ENCODE measurements around the gene ARHGAP42.

ARHGAP42 gene, protein sequence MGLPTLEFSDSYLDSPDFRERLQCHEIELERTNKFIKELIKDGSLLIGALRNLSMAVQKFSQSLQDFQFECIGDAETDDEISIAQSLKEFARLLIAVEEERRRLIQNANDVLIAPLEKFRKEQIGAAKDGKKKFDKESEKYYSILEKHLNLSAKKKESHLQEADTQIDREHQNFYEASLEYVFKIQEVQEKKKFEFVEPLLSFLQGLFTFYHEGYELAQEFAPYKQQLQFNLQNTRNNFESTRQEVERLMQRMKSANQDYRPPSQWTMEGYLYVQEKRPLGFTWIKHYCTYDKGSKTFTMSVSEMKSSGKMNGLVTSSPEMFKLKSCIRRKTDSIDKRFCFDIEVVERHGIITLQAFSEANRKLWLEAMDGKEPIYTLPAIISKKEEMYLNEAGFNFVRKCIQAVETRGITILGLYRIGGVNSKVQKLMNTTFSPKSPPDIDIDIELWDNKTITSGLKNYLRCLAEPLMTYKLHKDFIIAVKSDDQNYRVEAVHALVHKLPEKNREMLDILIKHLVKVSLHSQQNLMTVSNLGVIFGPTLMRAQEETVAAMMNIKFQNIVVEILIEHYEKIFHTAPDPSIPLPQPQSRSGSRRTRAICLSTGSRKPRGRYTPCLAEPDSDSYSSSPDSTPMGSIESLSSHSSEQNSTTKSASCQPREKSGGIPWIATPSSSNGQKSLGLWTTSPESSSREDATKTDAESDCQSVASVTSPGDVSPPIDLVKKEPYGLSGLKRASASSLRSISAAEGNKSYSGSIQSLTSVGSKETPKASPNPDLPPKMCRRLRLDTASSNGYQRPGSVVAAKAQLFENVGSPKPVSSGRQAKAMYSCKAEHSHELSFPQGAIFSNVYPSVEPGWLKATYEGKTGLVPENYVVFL

DNA sequence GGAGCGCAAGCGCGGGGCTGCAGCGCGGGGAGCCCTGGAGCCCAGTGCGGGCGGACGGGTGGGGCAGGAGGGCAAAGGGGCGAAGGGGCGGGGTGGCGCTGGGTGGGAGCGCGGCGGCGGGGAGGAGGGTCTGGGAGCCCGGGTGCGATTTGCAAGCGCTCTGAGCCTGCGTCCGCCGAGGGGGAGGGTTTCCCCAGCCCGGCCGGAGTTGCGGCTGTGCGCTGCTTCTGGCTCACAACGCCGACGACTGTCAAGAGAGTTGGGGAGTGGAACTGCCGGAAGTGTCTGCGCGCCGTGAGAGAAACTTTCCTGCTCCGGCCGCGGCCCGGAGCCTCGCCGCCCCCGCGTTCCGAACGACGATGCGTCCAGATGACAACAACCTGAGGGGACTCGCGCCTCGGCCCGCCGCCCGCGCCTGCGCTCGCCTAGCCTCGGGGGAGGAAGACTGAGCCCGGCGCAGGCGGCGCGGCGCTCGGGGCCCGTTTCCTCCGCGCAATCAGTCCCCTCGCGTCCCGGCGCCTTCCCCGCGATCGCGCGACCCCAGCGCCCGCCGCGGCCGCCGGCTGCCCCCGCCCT is at the start of gene ARHGAP42:
Gene ARHGAP42, plus strand, starts transcription at position 235 of the 576 bp plus-strand sequence. CDS start 391 bp downstream, outside the sequence.
- H3K4me3 ChIP-seq (ENCODE audit: low read depth, low read length) = no peak within 1 kb of the TSS
- peak; percentile 15 for DNase-seq (ENCODE audit: low read depth)
- TF ChIP-seq MYC (IDR thresholded peaks at IDR 0.05; ENCODE audit: low read depth, low read length) (no peak), POLR2A (IDR thresholded peaks at IDR 0.05; ENCODE audit: extremely low read depth, insufficient read length) (no peak)
- TF ChIP-seq, protein P1, sequence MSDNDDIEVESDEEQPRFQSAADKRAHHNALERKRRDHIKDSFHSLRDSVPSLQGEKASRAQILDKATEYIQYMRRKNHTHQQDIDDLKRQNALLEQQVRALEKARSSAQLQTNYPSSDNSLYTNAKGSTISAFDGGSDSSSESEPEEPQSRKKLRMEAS (IDR thresholded peaks at IDR 0.05; ENCODE audit: low read depth, low read length) = no peak
- TF ChIP-seq, protein P2, sequence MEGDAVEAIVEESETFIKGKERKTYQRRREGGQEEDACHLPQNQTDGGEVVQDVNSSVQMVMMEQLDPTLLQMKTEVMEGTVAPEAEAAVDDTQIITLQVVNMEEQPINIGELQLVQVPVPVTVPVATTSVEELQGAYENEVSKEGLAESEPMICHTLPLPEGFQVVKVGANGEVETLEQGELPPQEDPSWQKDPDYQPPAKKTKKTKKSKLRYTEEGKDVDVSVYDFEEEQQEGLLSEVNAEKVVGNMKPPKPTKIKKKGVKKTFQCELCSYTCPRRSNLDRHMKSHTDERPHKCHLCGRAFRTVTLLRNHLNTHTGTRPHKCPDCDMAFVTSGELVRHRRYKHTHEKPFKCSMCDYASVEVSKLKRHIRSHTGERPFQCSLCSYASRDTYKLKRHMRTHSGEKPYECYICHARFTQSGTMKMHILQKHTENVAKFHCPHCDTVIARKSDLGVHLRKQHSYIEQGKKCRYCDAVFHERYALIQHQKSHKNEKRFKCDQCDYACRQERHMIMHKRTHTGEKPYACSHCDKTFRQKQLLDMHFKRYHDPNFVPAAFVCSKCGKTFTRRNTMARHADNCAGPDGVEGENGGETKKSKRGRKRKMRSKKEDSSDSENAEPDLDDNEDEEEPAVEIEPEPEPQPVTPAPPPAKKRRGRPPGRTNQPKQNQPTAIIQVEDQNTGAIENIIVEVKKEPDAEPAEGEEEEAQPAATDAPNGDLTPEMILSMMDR (IDR thresholded peaks at IDR 0.05; ENCODE audit: low read depth, low read length) = no peak

DNA sequence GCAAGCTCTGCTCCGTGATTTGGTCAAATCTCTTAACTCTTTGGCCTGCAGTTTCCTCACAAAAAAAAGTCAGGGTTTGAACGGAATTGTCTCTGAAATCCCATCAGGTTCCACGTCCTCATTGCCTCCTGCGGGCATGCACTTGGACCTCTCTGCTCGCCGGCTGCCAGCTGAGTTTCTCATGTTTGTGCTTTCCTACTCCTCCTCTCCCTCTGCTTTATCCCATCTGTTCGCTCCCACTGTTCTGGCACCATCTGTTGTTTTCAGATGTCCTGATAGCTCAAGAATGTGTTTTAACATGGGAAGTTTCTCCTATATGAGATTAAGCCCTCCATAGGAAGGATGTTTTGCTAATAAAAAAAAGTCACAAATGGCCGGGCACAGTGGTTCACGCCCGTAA is 49.4 kb upstream of the ARHGAP42 start:
- TF ChIP-seq POLR2A (IDR thresholded peaks at IDR 0.05; ENCODE audit: extremely low read depth, insufficient read length) (no peak), MYC (IDR thresholded peaks at IDR 0.05; ENCODE audit: low read depth, low read length) (no peak)
- TF ChIP-seq, protein P2 (IDR thresholded peaks at IDR 0.05; ENCODE audit: low read depth, low read length) = no peak
- TF ChIP-seq, protein P1 (IDR thresholded peaks at IDR 0.05; ENCODE audit: low read depth, low read length) = no peak
- no peak for DNase-seq (ENCODE audit: low read depth)
- no peak overlapping the region for H3K4me3 ChIP-seq (ENCODE audit: low read depth, low read length)

DNA sequence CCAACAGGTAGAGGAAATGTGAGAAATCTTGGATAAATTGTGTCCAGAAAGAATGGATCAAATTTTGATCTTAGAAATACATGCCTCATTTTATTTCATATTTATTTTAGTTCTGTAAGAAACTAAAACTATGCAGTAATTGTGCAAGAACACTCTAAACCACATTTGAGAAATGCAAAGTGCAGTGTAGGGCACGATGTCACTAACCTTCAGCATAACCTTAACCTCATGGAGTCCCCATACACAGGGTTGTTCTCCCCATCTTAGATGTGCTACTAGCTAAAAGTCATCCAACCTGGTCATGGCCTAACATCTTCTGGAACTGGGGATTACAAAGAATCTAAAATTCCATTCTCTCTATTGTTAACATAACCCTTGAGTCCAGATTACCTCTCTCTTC is 48.4 kb upstream of the ARHGAP42 start:
- no peak overlapping the region for H3K4me3 ChIP-seq (ENCODE audit: low read depth, low read length)
- TF ChIP-seq MYC (IDR thresholded peaks at IDR 0.05; ENCODE audit: low read depth, low read length) (no peak), POLR2A (IDR thresholded peaks at IDR 0.05; ENCODE audit: extremely low read depth, insufficient read length) (no peak)
- TF ChIP-seq, protein P1 (IDR thresholded peaks at IDR 0.05; ENCODE audit: low read depth, low read length) = no peak
- DNase-seq (ENCODE audit: low read depth) = no peak

DNA sequence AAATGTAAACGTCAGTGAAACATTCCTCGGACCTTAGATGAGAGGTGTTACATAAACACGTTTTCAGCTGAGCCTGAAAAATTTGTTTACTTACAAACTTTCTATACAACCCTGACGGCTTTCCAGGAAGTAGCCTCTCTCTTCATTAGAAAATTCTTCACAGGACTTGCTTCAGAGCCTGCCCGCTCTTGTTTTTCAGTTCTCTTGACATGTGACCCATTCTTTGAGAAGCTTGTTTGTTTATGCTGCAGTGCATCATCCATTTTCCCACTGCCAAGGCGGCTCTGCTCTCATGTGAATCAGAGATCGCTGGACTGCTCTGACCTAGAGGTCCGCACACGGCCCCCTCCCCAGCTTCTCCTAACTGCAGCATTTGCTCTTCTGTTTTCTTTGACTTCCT is 47.9 kb upstream of the ARHGAP42 start:
- no peak for DNase-seq (ENCODE audit: low read depth)
- TF ChIP-seq MYC (IDR thresholded peaks at IDR 0.05; ENCODE audit: low read depth, low read length) (no peak), POLR2A (IDR thresholded peaks at IDR 0.05; ENCODE audit: extremely low read depth, insufficient read length) (no peak)
- TF ChIP-seq, protein P2 (IDR thresholded peaks at IDR 0.05; ENCODE audit: low read depth, low read length) = no peak
- TF ChIP-seq, protein P1 (IDR thresholded peaks at IDR 0.05; ENCODE audit: low read depth, low read length) = no peak
- no peak overlapping the region for H3K4me3 ChIP-seq (ENCODE audit: low read depth, low read length)

DNA sequence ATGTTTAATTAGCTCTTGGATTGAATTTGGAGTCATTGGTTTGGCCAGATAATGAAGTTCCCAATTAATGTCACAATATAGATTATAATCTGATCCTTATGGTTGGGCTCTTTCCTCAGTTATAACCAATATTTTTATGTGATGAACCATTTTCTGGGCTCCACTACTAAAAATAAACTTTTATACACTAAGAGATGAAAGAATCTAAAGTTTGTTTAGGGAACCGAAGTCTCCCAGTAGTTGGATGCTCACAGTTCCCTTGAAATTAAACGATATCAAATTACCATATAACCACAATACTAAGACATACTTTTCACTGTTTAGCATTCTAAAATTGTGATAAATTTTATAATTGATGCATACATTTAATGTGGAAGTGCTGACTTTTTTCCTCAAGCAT is 47.0 kb upstream of the ARHGAP42 start:
- no peak for DNase-seq (ENCODE audit: low read depth)
- TF ChIP-seq POLR2A (IDR thresholded peaks at IDR 0.05; ENCODE audit: extremely low read depth, insufficient read length) (no peak), MYC (IDR thresholded peaks at IDR 0.05; ENCODE audit: low read depth, low read length) (no peak)
- TF ChIP-seq, protein P2 (IDR thresholded peaks at IDR 0.05; ENCODE audit: low read depth, low read length) = no peak
- TF ChIP-seq, protein P1 (IDR thresholded peaks at IDR 0.05; ENCODE audit: low read depth, low read length) = no peak
- H3K4me3 ChIP-seq (ENCODE audit: low read depth, low read length) = no peak overlapping the region
